Neural cell (in vitro differentiated cells): Measurements from ENCODE around the gene ROR1. TPM values are rescaled to one million over a fixed set of nuclear protein-coding genes. Genes with fewer than 3 reads are reported as not detected.

Source experiments
- H2AFZ ChIP-seq: fragments of 200-600, 300-800 bp; sonication (generic), shearing (Covaris generic); 2 replicates; pipeline ENCODE4 v1.6.0; 2014; ENCODE audit warnings: low read depth, mild to moderate bottlenecking, antibody characterized with exemption, low read length, moderate library complexity
- H3F3A ChIP-seq: fragments of 200-600 bp; shearing (Covaris generic); 2 replicates; pipeline ENCODE4 v1.6.1; 2016; ENCODE audit warnings: mild to moderate bottlenecking, moderate library complexity, mixed read lengths, antibody characterized with exemption, low read length; ENCODE audit not compliant: insufficient read depth, poor library complexity, severe bottlenecking
- H3K27ac ChIP-seq: fragments of 200-600, 300-800 bp; sonication (generic), shearing (Covaris generic); 2 replicates; pipeline ENCODE4 v1.5.1; 2014; ENCODE audit warnings: mild to moderate bottlenecking, low read length, moderate library complexity
- H3K27me3 ChIP-seq: fragments of 300-800, 200-600 bp; sonication (generic), shearing (Covaris generic); 2 replicates; pipeline ENCODE4 v1.6.0; 2014; ENCODE audit warnings: mild to moderate bottlenecking, low read depth, low read length, moderate library complexity; ENCODE audit not compliant: insufficient read depth
- H3K36me3 ChIP-seq: fragments of 300-800, 200-600 bp; sonication (generic), shearing (Covaris generic); 2 replicates; pipeline ENCODE4 v1.5.1; 2014; ENCODE audit warnings: mild to moderate bottlenecking, antibody characterized with exemption, low read length, moderate library complexity; ENCODE audit not compliant: insufficient read depth
- H3K4me2 ChIP-seq: fragments of 300-800, 200-600 bp; sonication (generic), shearing (Covaris generic); 2 replicates; pipeline ENCODE4 v1.6.0; 2014; ENCODE audit warnings: mild to moderate bottlenecking, low read length
- H3K4me3 ChIP-seq: fragments of 300-800, 200-600 bp; sonication (generic), shearing (Covaris generic); 2 replicates; pipeline ENCODE4 v1.5.1; 2014; ENCODE audit warnings: mild to moderate bottlenecking, low read length, moderate library complexity
- H3K79me2 ChIP-seq: fragments of 200-600 bp; shearing (Covaris generic); replicated peaks from 2 replicates; pipeline ENCODE4 v1.6.0; 2014; ENCODE audit warnings: mild to moderate bottlenecking, low read length, moderate library complexity; ENCODE audit not compliant: insufficient read depth
- H3K9ac ChIP-seq: fragments of 300-800, 200-600 bp; sonication (generic), shearing (Covaris generic); 2 replicates; pipeline ENCODE4 v1.6.1; 2016; ENCODE audit warnings: mild to moderate bottlenecking, low read length, mixed read lengths
- H3K9me2 ChIP-seq: fragments of 200-600 bp; shearing (Covaris generic); 2 replicates; pipeline ENCODE4 v1.6.1; 2016; ENCODE audit warnings: mild to moderate bottlenecking, low read length, mixed read lengths; ENCODE audit not compliant: insufficient read depth
- H3K9me3 ChIP-seq: fragments of 200-600, 300-800 bp; sonication (generic), shearing (Covaris generic); 2 replicates; pipeline ENCODE4 v1.6.1; 2016; ENCODE audit warnings: mild to moderate bottlenecking, mixed run types, low read length, moderate library complexity, mixed read lengths
- H4K20me1 ChIP-seq: fragments of 200-600 bp; shearing (Covaris generic); 2 replicates; pipeline ENCODE4 v1.6.1; 2016; ENCODE audit warnings: mild to moderate bottlenecking, mixed run types; ENCODE audit not compliant: insufficient read depth
- CTCF ChIP-seq: fragments of 450-650 bp; IDR thresholded peaks from 2 replicates; pipeline ENCODE4 v1.5.1; 2014; ENCODE audit warnings: antibody characterized with exemption, mild to moderate bottlenecking, moderate library complexity; ENCODE audit not compliant: poor library complexity, severe bottlenecking
- EP300 ChIP-seq: fragments of 450-650 bp; conservative IDR thresholded peaks from 2 replicates; pipeline ENCODE4 v1.6.1; 2014; ENCODE audit warnings: antibody characterized with exemption, mild to moderate bottlenecking, moderate library complexity; ENCODE audit not compliant: poor library complexity, severe bottlenecking
- EZH2 ChIP-seq: fragments of 200-600, 300-800 bp; shearing (Covaris generic), sonication (generic); IDR thresholded peaks from 2 replicates; pipeline ENCODE4 v1.6.1; 2014; ENCODE audit warnings: antibody characterized with exemption, low read length, borderline replicate concordance, mild to moderate bottlenecking; ENCODE audit not compliant: insufficient read depth, poor library complexity, severe bottlenecking
- MXI1 ChIP-seq: fragments of 450-650 bp; conservative IDR thresholded peaks from 2 replicates; pipeline ENCODE4 v1.6.1; 2014; ENCODE audit warnings: antibody characterized with exemption, mild to moderate bottlenecking; ENCODE audit not compliant: poor library complexity, severe bottlenecking
- POLR2AphosphoS5 ChIP-seq: IDR thresholded peaks from 2 replicates; pipeline ENCODE4 v1.6.1; 2012
- RAD21 ChIP-seq: fragments of 450-650 bp; conservative IDR thresholded peaks from 2 replicates; pipeline ENCODE4 v1.6.1; 2014; ENCODE audit warnings: antibody characterized with exemption, mild to moderate bottlenecking, moderate library complexity
- REST ChIP-seq: IDR thresholded peaks from 2 replicates; pipeline ENCODE4 v1.6.1; 2012; ENCODE audit warnings: borderline replicate concordance
- SMC3 ChIP-seq: fragments of 450-650 bp; conservative IDR thresholded peaks from 2 replicates; pipeline ENCODE4 v1.6.1; 2014; ENCODE audit warnings: antibody characterized with exemption, mild to moderate bottlenecking, moderate library complexity; ENCODE audit not compliant: poor library complexity
- TAF1 ChIP-seq: IDR thresholded peaks from 2 replicates; pipeline ENCODE4 v1.6.1; 2012; ENCODE audit warnings: low read depth
- polyA plus RNA-seq: library from polyadenylated mRNA; depleted of rRNA; stranded (reverse); fragments of >200 nt; gene quantifications from 2 replicates; pipeline ENCODE4 v1.2.3, GENCODE V29; 2014

The ROR1 gene
- polyA plus RNA-seq, 1 donor from 2014 or later: 0.27 TPM

GRCh38 chr1:64042331-64043100, 268.7 kb downstream of the ROR1 start:
- H3K4me3 ChIP-seq: no peak overlapping the region
- H3K9me3 ChIP-seq: no peaks in the 10 kb centered on the region
- H3K9me2 ChIP-seq: no peaks in the 10 kb centered on the region
- H3K36me3 ChIP-seq: no peaks in the 10 kb centered on the region
- H3F3A ChIP-seq: no peaks in the 10 kb centered on the region
- no peak for TF ChIP-seq RAD21
- TF ChIP-seq EP300: no peak
- no peak for TF ChIP-seq REST
- no peak for TF ChIP-seq EZH2
- no peak for TF ChIP-seq TAF1
- no peak for TF ChIP-seq SMC3
- no peak for TF ChIP-seq POLR2AphosphoS5
- no peak for TF ChIP-seq CTCF
- TF ChIP-seq MXI1: no peak
- H2AFZ ChIP-seq: no peak overlapping the region
- no peaks in the 10 kb centered on the region for H4K20me1 ChIP-seq
- H3K9ac ChIP-seq: no peak overlapping the region
- no peaks in the 10 kb centered on the region for H3K79me2 ChIP-seq
- H3K27me3 ChIP-seq: no peaks in the 10 kb centered on the region
- H3K27ac ChIP-seq: no peak overlapping the region
- no peak overlapping the region for H3K4me2 ChIP-seq

GRCh38 chr1:64043288-64043687, 269.5 kb downstream of the ROR1 start:
- no peaks in the 10 kb centered on the region for H3K27me3 ChIP-seq
- H3K4me2 ChIP-seq: no peak overlapping the region
- TF ChIP-seq REST: no peak
- no peak for TF ChIP-seq CTCF
- TF ChIP-seq MXI1: no peak
- TF ChIP-seq RAD21: no peak
- H2AFZ ChIP-seq: no peak overlapping the region
- no peaks in the 10 kb centered on the region for H3K9me2 ChIP-seq
- no peak overlapping the region for H3K4me3 ChIP-seq
- no peaks in the 10 kb centered on the region for H4K20me1 ChIP-seq
- no peak overlapping the region for H3K9ac ChIP-seq
- no peaks in the 10 kb centered on the region for H3K79me2 ChIP-seq
- H3K9me3 ChIP-seq: no peaks in the 10 kb centered on the region
- H3K36me3 ChIP-seq: no peaks in the 10 kb centered on the region
- H3F3A ChIP-seq: no peaks in the 10 kb centered on the region
- H3K27ac ChIP-seq: no peak overlapping the region
